GM21447 (cell line): ENCODE data around the gene GRIK4.

Source experiments
- ATAC-seq: cut with Tn5 transposase; IDR thresholded peaks from one replicate; pipeline ENCODE4 v1.9.1; 2021; ENCODE audit not compliant: unreplicated experiment

The GRIK4 gene

GRCh38 chr11:120627327-120628163 lies 116.0 kb downstream of the GRIK4 start:
- no peak for ATAC-seq

GRCh38 chr11:120629407-120630080 lies 118.0 kb downstream of the GRIK4 start:
- no peak for ATAC-seq

GRCh38 chr11:120630122-120630521 lies 118.6 kb downstream of the GRIK4 start:
- ATAC-seq = no peak

- ATAC-seq = no peak
These were observed 121.0 kb downstream of the GRIK4 start for GRCh38 chr11:120632579-120632978.

GRCh38 chr11:120633616-120634393 lies 122.3 kb downstream of the GRIK4 start:
- ATAC-seq = no peak

GRCh38 chr11:120634706-120635105 lies 123.2 kb downstream of the GRIK4 start:
- ATAC-seq = no peak

- no peak for ATAC-seq
These were observed 123.7 kb downstream of the GRIK4 start for GRCh38 chr11:120635136-120635810.

- ATAC-seq = no peak
These were observed 125.6 kb downstream of the GRIK4 start for GRCh38 chr11:120637131-120637530.

GRCh38 chr11:120642196-120642894 lies 130.8 kb downstream of the GRIK4 start:
- no peak for ATAC-seq

- ATAC-seq = no peak
These were observed 131.7 kb downstream of the GRIK4 start for GRCh38 chr11:120643284-120643683.

- no peak for ATAC-seq
These were observed 134.1 kb downstream of the GRIK4 start for GRCh38 chr11:120645639-120646038.

- ATAC-seq = no peak
These were observed 134.7 kb downstream of the GRIK4 start for GRCh38 chr11:120646206-120646605.

GRCh38 chr11:120647681-120648080 lies 136.1 kb downstream of the GRIK4 start:
- no peak for ATAC-seq

GRCh38 chr11:120648771-120649170 lies 137.2 kb downstream of the GRIK4 start:
- ATAC-seq = no peak

GRCh38 chr11:120649316-120649715 lies 137.8 kb downstream of the GRIK4 start:
- ATAC-seq = no peak

GRCh38 chr11:120651396-120651795 lies 139.8 kb downstream of the GRIK4 start:
- no peak for ATAC-seq

- no peak for ATAC-seq
These were observed 140.3 kb downstream of the GRIK4 start for GRCh38 chr11:120651836-120652235.

- ATAC-seq = no peak
These were observed 141.3 kb downstream of the GRIK4 start for GRCh38 chr11:120652705-120653335.

- ATAC-seq = no peak
These were observed 144.0 kb downstream of the GRIK4 start for GRCh38 chr11:120655589-120655988.
